Loucy (cell line): ENCODE results near the gene ASPG.

Experiments
- CTCF ChIP-seq: fragments of 200-600 bp; sonication (generic); conservative IDR thresholded peaks from 2 replicates; pipeline ENCODE4 v1.5.1; 2014; ENCODE audit warnings: mild to moderate bottlenecking, antibody characterized with exemption, low read length
- EZH2phosphoT487 ChIP-seq: fragments of 200-600 bp; IDR thresholded peaks from 2 replicates; pipeline ENCODE4 v1.6.1; 2018; ENCODE audit warnings: antibody characterized with exemption, mild to moderate bottlenecking, moderate library complexity, borderline replicate concordance

- TF ChIP-seq EZH2phosphoT487 (no peak), CTCF (no peak)
Measured at GRCh38 chr14:104037903-104038302, 47.6 kb upstream of the ASPG start.
